Neural cell (in vitro differentiated cells): Measurements from ENCODE around the gene TBC1D14. TPM values are rescaled to one million over a fixed set of nuclear protein-coding genes. Genes with fewer than 3 reads are reported as not detected.

ENCODE experiments used
- H2AFZ ChIP-seq: fragments of 200-600, 300-800 bp; sonication (generic), shearing (Covaris generic); 2 replicates; pipeline ENCODE4 v1.6.0; 2014; ENCODE audit warnings: low read depth, mild to moderate bottlenecking, antibody characterized with exemption, low read length, moderate library complexity
- H3F3A ChIP-seq: fragments of 200-600 bp; shearing (Covaris generic); 2 replicates; pipeline ENCODE4 v1.6.1; 2016; ENCODE audit warnings: mild to moderate bottlenecking, moderate library complexity, mixed read lengths, antibody characterized with exemption, low read length; ENCODE audit not compliant: insufficient read depth, poor library complexity, severe bottlenecking
- H3K27ac ChIP-seq: fragments of 200-600, 300-800 bp; sonication (generic), shearing (Covaris generic); 2 replicates; pipeline ENCODE4 v1.5.1; 2014; ENCODE audit warnings: mild to moderate bottlenecking, low read length, moderate library complexity
- H3K27me3 ChIP-seq: fragments of 300-800, 200-600 bp; sonication (generic), shearing (Covaris generic); 2 replicates; pipeline ENCODE4 v1.6.0; 2014; ENCODE audit warnings: mild to moderate bottlenecking, low read depth, low read length, moderate library complexity; ENCODE audit not compliant: insufficient read depth
- H3K36me3 ChIP-seq: fragments of 300-800, 200-600 bp; sonication (generic), shearing (Covaris generic); 2 replicates; pipeline ENCODE4 v1.5.1; 2014; ENCODE audit warnings: mild to moderate bottlenecking, antibody characterized with exemption, low read length, moderate library complexity; ENCODE audit not compliant: insufficient read depth
- H3K4me2 ChIP-seq: fragments of 300-800, 200-600 bp; sonication (generic), shearing (Covaris generic); 2 replicates; pipeline ENCODE4 v1.6.0; 2014; ENCODE audit warnings: mild to moderate bottlenecking, low read length
- H3K4me3 ChIP-seq: fragments of 300-800, 200-600 bp; sonication (generic), shearing (Covaris generic); 2 replicates; pipeline ENCODE4 v1.5.1; 2014; ENCODE audit warnings: mild to moderate bottlenecking, low read length, moderate library complexity
- H3K79me2 ChIP-seq: fragments of 200-600 bp; shearing (Covaris generic); replicated peaks from 2 replicates; pipeline ENCODE4 v1.6.0; 2014; ENCODE audit warnings: mild to moderate bottlenecking, low read length, moderate library complexity; ENCODE audit not compliant: insufficient read depth
- H3K9ac ChIP-seq: fragments of 300-800, 200-600 bp; sonication (generic), shearing (Covaris generic); 2 replicates; pipeline ENCODE4 v1.6.1; 2016; ENCODE audit warnings: mild to moderate bottlenecking, low read length, mixed read lengths
- H3K9me2 ChIP-seq: fragments of 200-600 bp; shearing (Covaris generic); 2 replicates; pipeline ENCODE4 v1.6.1; 2016; ENCODE audit warnings: mild to moderate bottlenecking, low read length, mixed read lengths; ENCODE audit not compliant: insufficient read depth
- H3K9me3 ChIP-seq: fragments of 200-600, 300-800 bp; sonication (generic), shearing (Covaris generic); 2 replicates; pipeline ENCODE4 v1.6.1; 2016; ENCODE audit warnings: mild to moderate bottlenecking, mixed run types, low read length, moderate library complexity, mixed read lengths
- H4K20me1 ChIP-seq: fragments of 200-600 bp; shearing (Covaris generic); 2 replicates; pipeline ENCODE4 v1.6.1; 2016; ENCODE audit warnings: mild to moderate bottlenecking, mixed run types; ENCODE audit not compliant: insufficient read depth
- CTCF ChIP-seq: fragments of 450-650 bp; IDR thresholded peaks from 2 replicates; pipeline ENCODE4 v1.5.1; 2014; ENCODE audit warnings: antibody characterized with exemption, mild to moderate bottlenecking, moderate library complexity; ENCODE audit not compliant: poor library complexity, severe bottlenecking
- EP300 ChIP-seq: fragments of 450-650 bp; conservative IDR thresholded peaks from 2 replicates; pipeline ENCODE4 v1.6.1; 2014; ENCODE audit warnings: antibody characterized with exemption, mild to moderate bottlenecking, moderate library complexity; ENCODE audit not compliant: poor library complexity, severe bottlenecking
- EZH2 ChIP-seq: fragments of 200-600, 300-800 bp; shearing (Covaris generic), sonication (generic); IDR thresholded peaks from 2 replicates; pipeline ENCODE4 v1.6.1; 2014; ENCODE audit warnings: antibody characterized with exemption, low read length, borderline replicate concordance, mild to moderate bottlenecking; ENCODE audit not compliant: insufficient read depth, poor library complexity, severe bottlenecking
- MXI1 ChIP-seq: fragments of 450-650 bp; conservative IDR thresholded peaks from 2 replicates; pipeline ENCODE4 v1.6.1; 2014; ENCODE audit warnings: antibody characterized with exemption, mild to moderate bottlenecking; ENCODE audit not compliant: poor library complexity, severe bottlenecking
- POLR2AphosphoS5 ChIP-seq: IDR thresholded peaks from 2 replicates; pipeline ENCODE4 v1.6.1; 2012
- RAD21 ChIP-seq: fragments of 450-650 bp; conservative IDR thresholded peaks from 2 replicates; pipeline ENCODE4 v1.6.1; 2014; ENCODE audit warnings: antibody characterized with exemption, mild to moderate bottlenecking, moderate library complexity
- SMC3 ChIP-seq: fragments of 450-650 bp; conservative IDR thresholded peaks from 2 replicates; pipeline ENCODE4 v1.6.1; 2014; ENCODE audit warnings: antibody characterized with exemption, mild to moderate bottlenecking, moderate library complexity; ENCODE audit not compliant: poor library complexity
- TAF1 ChIP-seq: IDR thresholded peaks from 2 replicates; pipeline ENCODE4 v1.6.1; 2012; ENCODE audit warnings: low read depth
- polyA plus RNA-seq: library from polyadenylated mRNA; depleted of rRNA; stranded (reverse); fragments of >200 nt; gene quantifications from 2 replicates; pipeline ENCODE4 v1.2.3, GENCODE V29; 2014
- TF ChIP-seq, protein P1 (sequence below): IDR thresholded peaks from 2 replicates; pipeline ENCODE4 v1.6.1; 2012; ENCODE audit warnings: borderline replicate concordance

Gene TBC1D14
- polyA plus RNA-seq, 1 donor from 2014 or later: 125 TPM

GRCh38 chr4:7061815-7062214 is 152.2 kb downstream of the TBC1D14 start:
- H3K27me3 ChIP-seq: no peaks in the 10 kb centered on the region
- no peak overlapping the region for H3K27ac ChIP-seq
- TF ChIP-seq MXI1 (no peak), RAD21 (no peak), POLR2AphosphoS5 (no peak), EP300 (no peak), SMC3 (no peak), TAF1 (no peak), EZH2 (no peak), CTCF (no peak)
- TF ChIP-seq, protein P1, sequence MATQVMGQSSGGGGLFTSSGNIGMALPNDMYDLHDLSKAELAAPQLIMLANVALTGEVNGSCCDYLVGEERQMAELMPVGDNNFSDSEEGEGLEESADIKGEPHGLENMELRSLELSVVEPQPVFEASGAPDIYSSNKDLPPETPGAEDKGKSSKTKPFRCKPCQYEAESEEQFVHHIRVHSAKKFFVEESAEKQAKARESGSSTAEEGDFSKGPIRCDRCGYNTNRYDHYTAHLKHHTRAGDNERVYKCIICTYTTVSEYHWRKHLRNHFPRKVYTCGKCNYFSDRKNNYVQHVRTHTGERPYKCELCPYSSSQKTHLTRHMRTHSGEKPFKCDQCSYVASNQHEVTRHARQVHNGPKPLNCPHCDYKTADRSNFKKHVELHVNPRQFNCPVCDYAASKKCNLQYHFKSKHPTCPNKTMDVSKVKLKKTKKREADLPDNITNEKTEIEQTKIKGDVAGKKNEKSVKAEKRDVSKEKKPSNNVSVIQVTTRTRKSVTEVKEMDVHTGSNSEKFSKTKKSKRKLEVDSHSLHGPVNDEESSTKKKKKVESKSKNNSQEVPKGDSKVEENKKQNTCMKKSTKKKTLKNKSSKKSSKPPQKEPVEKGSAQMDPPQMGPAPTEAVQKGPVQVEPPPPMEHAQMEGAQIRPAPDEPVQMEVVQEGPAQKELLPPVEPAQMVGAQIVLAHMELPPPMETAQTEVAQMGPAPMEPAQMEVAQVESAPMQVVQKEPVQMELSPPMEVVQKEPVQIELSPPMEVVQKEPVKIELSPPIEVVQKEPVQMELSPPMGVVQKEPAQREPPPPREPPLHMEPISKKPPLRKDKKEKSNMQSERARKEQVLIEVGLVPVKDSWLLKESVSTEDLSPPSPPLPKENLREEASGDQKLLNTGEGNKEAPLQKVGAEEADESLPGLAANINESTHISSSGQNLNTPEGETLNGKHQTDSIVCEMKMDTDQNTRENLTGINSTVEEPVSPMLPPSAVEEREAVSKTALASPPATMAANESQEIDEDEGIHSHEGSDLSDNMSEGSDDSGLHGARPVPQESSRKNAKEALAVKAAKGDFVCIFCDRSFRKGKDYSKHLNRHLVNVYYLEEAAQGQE: no peak
- H3K4me3 ChIP-seq: no peak overlapping the region
- no peak overlapping the region for H3K4me2 ChIP-seq
- H4K20me1 ChIP-seq: no peaks in the 10 kb centered on the region
- H3K36me3 ChIP-seq: peaks cover 10% of the 10 kb centered on the region
- H3F3A ChIP-seq: no peaks in the 10 kb centered on the region
- H3K79me2 ChIP-seq: peaks cover 9% of the 10 kb centered on the region
- no peaks in the 10 kb centered on the region for H3K9me3 ChIP-seq
- H3K9me2 ChIP-seq: no peaks in the 10 kb centered on the region
- H2AFZ ChIP-seq: no peak overlapping the region
- H3K9ac ChIP-seq: no peak overlapping the region

- TF ChIP-seq EZH2: no peak
- TF ChIP-seq, protein P1: no peak
- TF ChIP-seq MXI1: no peak
- no peak for TF ChIP-seq SMC3
- TF ChIP-seq POLR2AphosphoS5: no peak
- H3K9me2 ChIP-seq: no peaks in the 10 kb centered on the region
- H3K27ac ChIP-seq: no peak overlapping the region
- peaks cover 12% of the 10 kb centered on the region for H3K79me2 ChIP-seq
- no peaks in the 10 kb centered on the region for H3K9me3 ChIP-seq
- no peaks in the 10 kb centered on the region for H4K20me1 ChIP-seq
- no peaks in the 10 kb centered on the region for H3F3A ChIP-seq
- H3K9ac ChIP-seq: no peak overlapping the region
- H2AFZ ChIP-seq: no peak overlapping the region
- no peak overlapping the region for H3K4me3 ChIP-seq
- no peaks in the 10 kb centered on the region for H3K27me3 ChIP-seq
- H3K4me2 ChIP-seq: no peak overlapping the region
- H3K36me3 ChIP-seq: peaks cover 10% of the 10 kb centered on the region
These were observed 153.2 kb downstream of the TBC1D14 start for GRCh38 chr4:7062816-7063215.
